ENCODE results near the gene ADD2.
"Not testable (repeated sequence)": the region's sequence is repeated elsewhere in the genome, so short reads cannot be mapped to it uniquely, and the experiment has no call there.

ADD2 gene

GRCh38 chr2:70767699-70768589 is at the start of gene ADD2:
ADD2 (minus strand) TSS chr2:70768200; CDS start chr2:70706408, 61,792 bp downstream.
- in situ Hi-C loops (cut with HindIII; ENCODE audit: low sequenced_read_pairs), result no loop called here

GRCh38 chr2:70817284-70817954 is 49.4 kb upstream of the ADD2 start:
- in situ Hi-C loops (cut with HindIII; ENCODE audit: low sequenced_read_pairs), result no loop called here

GRCh38 chr2:70816726-70817125 is 48.7 kb upstream of the ADD2 start:
- in situ Hi-C loops (cut with HindIII; ENCODE audit: low sequenced_read_pairs), result no loop called here

GRCh38 chr2:70808983-70809958 is 41.3 kb upstream of the ADD2 start:
- in situ Hi-C loops (cut with HindIII; ENCODE audit: low sequenced_read_pairs), result no loop called here

- in situ Hi-C loops (cut with HindIII; ENCODE audit: low sequenced_read_pairs), result no loop called here
Measured at GRCh38 chr2:70807828-70808118, 39.8 kb upstream of the ADD2 start.

- in situ Hi-C loops (cut with HindIII; ENCODE audit: low sequenced_read_pairs), result no loop called here
Measured at GRCh38 chr2:70807102-70807827, 39.3 kb upstream of the ADD2 start.

- in situ Hi-C loops (cut with HindIII; ENCODE audit: low sequenced_read_pairs), result no loop called here
Measured at GRCh38 chr2:70806620-70807019, 38.6 kb upstream of the ADD2 start.

GRCh38 chr2:70806013-70806412 is 38.0 kb upstream of the ADD2 start:
- in situ Hi-C loops (cut with HindIII; ENCODE audit: low sequenced_read_pairs), result no loop called here

- in situ Hi-C loops (cut with HindIII; ENCODE audit: low sequenced_read_pairs), result no loop called here
Measured at GRCh38 chr2:70801607-70802263, 33.7 kb upstream of the ADD2 start.

GRCh38 chr2:70799706-70800105 is 31.7 kb upstream of the ADD2 start:
- in situ Hi-C loops (cut with HindIII; ENCODE audit: low sequenced_read_pairs), result no loop called here

GRCh38 chr2:70797996-70798395 is 30.0 kb upstream of the ADD2 start:
- in situ Hi-C loops (cut with HindIII; ENCODE audit: low sequenced_read_pairs), result not testable (repeated sequence)

GRCh38 chr2:70797506-70797905 is 29.5 kb upstream of the ADD2 start:
- in situ Hi-C loops (cut with HindIII; ENCODE audit: low sequenced_read_pairs), result no loop called here

- in situ Hi-C loops (cut with HindIII; ENCODE audit: low sequenced_read_pairs), result no loop called here
Measured at GRCh38 chr2:70796262-70796661, 28.3 kb upstream of the ADD2 start.

GRCh38 chr2:70795164-70795995 is 27.4 kb upstream of the ADD2 start:
- in situ Hi-C loops (cut with HindIII; ENCODE audit: low sequenced_read_pairs), result no loop called here

- in situ Hi-C loops (cut with HindIII; ENCODE audit: low sequenced_read_pairs), result no loop called here
Measured at GRCh38 chr2:70793450-70793849, 25.4 kb upstream of the ADD2 start.

GRCh38 chr2:70790136-70790828 is 22.3 kb upstream of the ADD2 start, which contains the start of gene FIGLA:
FIGLA (minus strand) TSS chr2:70790643; CDS start chr2:70790638, 5 bp downstream.
- in situ Hi-C loops (cut with HindIII; ENCODE audit: low sequenced_read_pairs), result no loop called here

GRCh38 chr2:70789304-70790135 is 21.5 kb upstream of the ADD2 start:
- in situ Hi-C loops (cut with HindIII; ENCODE audit: low sequenced_read_pairs), result no loop called here

All from DLD1 (cell line).